SK-N-SH treated with all-trans-retinoic acid at 6 μM for 48 hours (cell line): Measurements from ENCODE around the gene CUL5.

Experiments
- BACH2 ChIP-seq: fragments of 250-450 bp; sonication (Bioruptor Pico); IDR thresholded peaks from 2 replicates; pipeline ENCODE4 v1.9.0; 2021; ENCODE audit warnings: mild to moderate bottlenecking, borderline replicate concordance
- PATZ1 ChIP-seq: fragments of 250-450 bp; sonication (Bioruptor Pico); IDR thresholded peaks from 2 replicates; pipeline ENCODE4 v1.8.0; 2020; ENCODE audit warnings: mild to moderate bottlenecking, moderate library complexity, borderline replicate concordance
- POU6F1 ChIP-seq: fragments of 250-450 bp; sonication (Bioruptor Pico); IDR thresholded peaks from 2 replicates; pipeline ENCODE4 v1.8.0; 2021; ENCODE audit warnings: low read depth, mild to moderate bottlenecking, moderate library complexity, borderline replicate concordance

- TF ChIP-seq POU6F1 (CRISPR knock-in tag): no peak
- TF ChIP-seq BACH2 (CRISPR knock-in tag): no peak
- TF ChIP-seq PATZ1 (CRISPR knock-in tag): no peak
Measured at GRCh38 chr11:108012139-108012725, 3.5 kb downstream of the CUL5 start.
